Right lobe of liver (tissue), 4 donors: ENCODE results near the gene CHST2.

Experiments
- CTCF ChIP-seq, 4 donors: fragments of 200-600 bp in 3 of 4; fragments of 450-650 bp in 1 of 4; IDR thresholded peaks; one replicate each; pipeline versions ENCODE4 v1.5.1 to v1.8.0; 2016 to 2022; ENCODE audit warnings: antibody characterized with exemption in 4 of 4, mild to moderate bottlenecking in 2 of 4
- POLR2A ChIP-seq: fragments of 450-650 bp; IDR thresholded peaks from one replicate; pipeline ENCODE4 v1.6.1; 2017; ENCODE audit warnings: antibody characterized with exemption, mild to moderate bottlenecking
- donor health status: DM: no; HTN: no; CAD: no.
- donor health status: DM: no; HTN: no; CAD: no.
- donor health status: DM: no; HTN: yes; CAD: no.

GRCh38 chr3:143170676-143171075 lies 51.1 kb downstream of the CHST2 start:
- TF ChIP-seq CTCF (IDR thresholded peaks at IDR 0.05), result no peak
- no peak for TF ChIP-seq POLR2A
